CD4-positive, alpha-beta T cell treated with Interleukin-6 for 4 hours (primary cell): Measurements from ENCODE around the gene UGT3A1.

Experiments
- DNase-seq: peaks from one replicate; pipeline ENCODE4 v3.0.0-alpha.2; 2020; ENCODE audit warnings: mixed read lengths

UGT3A1 gene

DNA sequence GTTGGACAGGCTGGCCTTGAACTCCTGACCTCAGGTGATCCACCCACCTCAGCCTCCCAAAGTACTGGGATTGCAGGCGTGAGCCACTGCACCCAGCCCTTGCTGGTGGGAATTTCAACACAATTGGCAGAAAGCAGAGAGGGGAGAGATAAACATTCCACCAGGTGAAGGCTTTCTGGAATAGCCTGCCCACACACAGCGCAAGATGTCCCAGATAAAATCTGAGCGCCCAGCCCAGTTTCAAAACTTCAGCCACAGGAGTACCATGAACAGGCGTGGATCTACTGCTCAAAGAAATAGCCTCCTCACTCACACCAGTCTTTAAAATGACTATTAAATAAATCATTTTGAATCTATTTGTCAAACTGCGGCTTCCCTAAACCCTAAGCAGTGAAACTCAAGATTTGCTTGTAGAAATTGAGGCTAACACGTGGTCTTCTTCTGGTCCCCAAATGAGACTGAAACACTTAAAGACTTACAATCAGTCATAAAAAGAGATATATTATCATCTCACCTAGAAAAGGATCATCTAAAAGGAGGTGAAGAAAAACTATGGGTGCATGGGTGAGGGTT lies 87.5 kb downstream of the UGT3A1 start:
- DNase-seq, result no peak

DNA sequence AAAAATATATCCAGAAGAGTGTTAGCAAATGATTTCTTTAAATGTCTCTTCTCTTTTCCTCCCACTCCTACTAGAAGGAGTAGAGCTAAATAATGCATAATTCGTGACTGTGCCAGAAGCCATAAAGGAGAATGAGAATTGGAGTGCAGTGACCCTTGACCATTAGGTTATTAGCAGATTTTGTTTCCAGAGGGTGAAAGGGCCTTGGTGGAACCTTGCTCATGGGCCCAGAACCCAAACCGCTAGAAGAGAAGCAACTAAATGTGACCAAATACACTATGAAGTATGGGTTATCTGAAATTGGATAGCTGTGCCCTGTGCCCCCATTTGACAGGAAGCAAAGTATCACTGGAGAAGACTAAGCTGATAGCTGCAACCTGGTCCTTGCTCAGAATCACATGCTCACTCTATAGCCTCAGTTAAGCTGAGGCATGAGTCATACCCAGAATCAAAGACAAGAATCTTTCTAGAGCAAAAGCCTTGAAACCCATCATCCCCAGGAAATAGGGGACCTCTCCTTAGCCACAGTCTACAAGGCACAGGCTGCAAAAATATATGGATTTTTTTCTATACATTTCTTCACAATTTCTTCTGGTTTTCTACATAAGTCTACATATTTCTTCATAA lies 89.0 kb downstream of the UGT3A1 start:
- DNase-seq, result peak; percentile 50
